Activated naive CD8-positive, alpha-beta T cell (primary cell): ENCODE measurements around the gene JAKMIP1.

ENCODE experiments used
- H3K27ac Mint-ChIP-seq: one replicate; pipeline ENCODE4 v1.8.0; 2021; ENCODE audit warnings: mixed read lengths
- H3K27me3 Mint-ChIP-seq: one replicate; pipeline ENCODE4 v1.8.0; 2021; ENCODE audit warnings: mixed read lengths
- H3K36me3 Mint-ChIP-seq: one replicate; pipeline ENCODE4 v1.8.0; 2021; ENCODE audit warnings: mixed read lengths
- H3K4me1 Mint-ChIP-seq: one replicate; pipeline ENCODE4 v1.8.0; 2021; ENCODE audit warnings: low read depth, mixed read lengths
- H3K4me3 Mint-ChIP-seq: one replicate; pipeline ENCODE4 v1.8.0; 2021; ENCODE audit warnings: mild to moderate bottlenecking, mixed read lengths
- H3K9me3 Mint-ChIP-seq: one replicate; pipeline ENCODE4 v1.8.0; 2021; ENCODE audit warnings: low read depth, mixed read lengths

The JAKMIP1 gene

DNA sequence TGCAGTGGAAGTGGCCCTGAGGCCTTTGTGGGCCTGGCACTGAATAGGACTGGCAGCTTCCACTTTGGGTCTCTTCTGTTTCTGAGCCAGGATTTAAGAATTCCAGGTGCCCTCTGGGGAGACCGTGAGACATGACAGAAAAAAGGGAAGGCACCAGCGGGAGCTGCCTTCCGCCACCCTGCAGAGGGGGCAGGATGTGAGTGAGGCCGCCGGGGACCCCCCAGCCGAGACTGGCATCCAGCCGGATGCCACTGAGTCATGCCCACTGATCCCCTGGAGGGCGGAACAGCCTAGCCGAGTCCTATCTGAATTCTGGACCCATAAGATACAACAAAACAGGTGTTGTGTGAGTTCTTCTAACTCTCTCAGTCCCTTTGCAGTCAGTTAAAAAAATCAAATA lies 223.4 kb downstream of the JAKMIP1 start:
- H3K36me3 Mint-ChIP-seq, result no peaks in the 10 kb centered on the region

DNA sequence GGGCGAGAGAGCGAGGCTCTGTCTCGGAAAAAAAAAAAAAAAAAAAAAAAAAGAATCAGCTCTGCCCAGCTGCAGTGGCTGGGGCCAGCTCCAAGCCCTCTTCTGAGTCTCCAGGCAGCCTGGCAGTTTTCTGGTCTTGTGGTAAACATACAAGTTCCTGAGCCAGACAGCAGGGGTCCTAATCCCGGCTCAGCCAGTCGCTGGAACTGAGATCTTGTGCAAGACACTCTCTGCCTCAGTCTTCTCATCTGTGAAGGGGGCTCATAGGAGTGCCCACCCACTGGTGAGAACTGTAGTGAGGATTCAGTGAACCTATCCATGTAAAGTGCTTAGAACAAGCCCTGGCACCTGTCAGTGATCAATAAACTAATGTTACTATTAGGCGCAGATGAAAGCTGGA lies 223.9 kb downstream of the JAKMIP1 start:
- H3K4me1 Mint-ChIP-seq, result no peaks in the 10 kb centered on the region
- H3K9me3 Mint-ChIP-seq, result no peaks in the 10 kb centered on the region
- no peaks in the 10 kb centered on the region for H3K36me3 Mint-ChIP-seq
- H3K4me3 Mint-ChIP-seq, result no peak overlapping the region
- peaks cover 9% of the 10 kb centered on the region for H3K27me3 Mint-ChIP-seq
- H3K27ac Mint-ChIP-seq, result no peak overlapping the region

More for the DNA sequence above, 223.4 kb downstream of the JAKMIP1 start:
- Mint-ChIP-seq H3K27ac (no peak overlapping the region), H3K4me3 (no peak overlapping the region), H3K9me3 (no peaks in the 10 kb centered on the region), H3K4me1 (no peaks in the 10 kb centered on the region), H3K27me3 (peaks cover 9% of the 10 kb centered on the region)
